Astrocyte (in vitro differentiated cells and primary cell): ENCODE data around the gene LIPC. TPM values are rescaled to one million over a fixed set of nuclear protein-coding genes. Genes with fewer than 3 reads are reported as not detected.

Experiments
- DNase-seq: peaks from one replicate; pipeline ENCODE4 v3.0.0-alpha.2; 2010; ENCODE audit warnings: low read depth
- FAIRE-seq: peaks from 2 replicates; lab custom pipeline; 2011; peaks lifted over from hg19 to GRCh38; lab: Jason Lieb, UNC
- H2AFZ ChIP-seq: 2 replicates; pipeline ENCODE4 v1.6.0; 2012; ENCODE audit warnings: low read depth, low read length, inconsistent platforms
- H3K27ac ChIP-seq: 2 replicates; pipeline ENCODE4 v1.5.1; 2011; ENCODE audit warnings: low read depth, low read length, inconsistent platforms
- H3K27me3 ChIP-seq: 2 replicates; pipeline ENCODE4 v1.6.0; 2011; ENCODE audit warnings: low read length, inconsistent platforms; ENCODE audit not compliant: insufficient read depth
- H3K36me3 ChIP-seq: 2 replicates; pipeline ENCODE4 v1.5.1; 2011; ENCODE audit warnings: low read length, inconsistent platforms; ENCODE audit not compliant: insufficient read depth
- H3K4me1 ChIP-seq: 2 replicates; pipeline ENCODE4 v1.5.1; 2011; ENCODE audit warnings: low read length, inconsistent platforms; ENCODE audit not compliant: insufficient read depth
- H3K4me2 ChIP-seq: 2 replicates; pipeline ENCODE4 v1.6.0; 2012; ENCODE audit warnings: low read length, inconsistent platforms
- H3K4me3 ChIP-seq: 2 replicates; pipeline ENCODE4 v1.5.1; 2011; ENCODE audit warnings: low read depth, mild to moderate bottlenecking, low read length, inconsistent platforms; ENCODE audit not compliant: insufficient read depth
- H3K79me2 ChIP-seq: 2 replicates; pipeline ENCODE4 v1.6.0; 2012; ENCODE audit warnings: mild to moderate bottlenecking, low read length, inconsistent platforms; ENCODE audit not compliant: insufficient read depth
- H3K9ac ChIP-seq: 2 replicates; pipeline ENCODE4 v1.6.0; 2012; ENCODE audit warnings: mild to moderate bottlenecking, low read length, inconsistent platforms
- H3K9me3 ChIP-seq: 2 replicates; pipeline ENCODE4 v1.5.1; 2012; ENCODE audit warnings: low read depth, mild to moderate bottlenecking, low read length, inconsistent platforms; ENCODE audit not compliant: insufficient read depth
- H4K20me1 ChIP-seq: 2 replicates; pipeline ENCODE4 v1.6.0; 2012; ENCODE audit warnings: low read length, inconsistent platforms; ENCODE audit not compliant: insufficient read depth
- H3K27ac Mint-ChIP-seq: one replicate; pipeline ENCODE4 v1.8.0; 2021; ENCODE audit warnings: mild to moderate bottlenecking, mixed read lengths; ENCODE audit not compliant: unreplicated experiment
- H3K27me3 Mint-ChIP-seq: one replicate; pipeline ENCODE4 v1.8.0; 2021; ENCODE audit warnings: low read depth, mixed read lengths; ENCODE audit not compliant: unreplicated experiment
- H3K36me3 Mint-ChIP-seq: one replicate; pipeline ENCODE4 v1.8.0; 2021; ENCODE audit warnings: low read depth, mixed read lengths; ENCODE audit not compliant: unreplicated experiment
- H3K4me1 Mint-ChIP-seq: one replicate; pipeline ENCODE4 v1.8.0; 2021; ENCODE audit warnings: low read depth, mixed read lengths; ENCODE audit not compliant: unreplicated experiment
- H3K4me3 Mint-ChIP-seq: one replicate; pipeline ENCODE4 v1.8.0; 2021; ENCODE audit warnings: mild to moderate bottlenecking, moderate library complexity, mixed read lengths; ENCODE audit not compliant: unreplicated experiment
- H3K9me3 Mint-ChIP-seq: one replicate; pipeline ENCODE4 v1.8.0; 2021; ENCODE audit warnings: mild to moderate bottlenecking, mixed read lengths; ENCODE audit not compliant: unreplicated experiment
- EZH2 ChIP-seq: IDR thresholded peaks from 2 replicates; pipeline ENCODE4 v1.6.1; 2012; ENCODE audit warnings: mild to moderate bottlenecking, low read length, inconsistent platforms; ENCODE audit not compliant: insufficient read depth
- total RNA-seq: library from RNA; stranded (reverse); gene quantifications from 2 replicates; pipeline ENCODE4 v1.2.1, GENCODE V29; 2021
- TF ChIP-seq, protein P1 (sequence below): IDR thresholded peaks from 2 replicates; pipeline ENCODE4 v1.5.1; 2011; ENCODE audit warnings: low read depth, mild to moderate bottlenecking, inconsistent platforms, low read length, moderate library complexity; ENCODE audit not compliant: insufficient read depth

Gene LIPC
- total RNA-seq, 1 donor from 2014 or later, result not detected

- no peak overlapping the region for H3K4me2 ChIP-seq
Observed at GRCh38 chr15:58393241-58393662, 38.5 kb upstream of the LIPC start.

DNA sequence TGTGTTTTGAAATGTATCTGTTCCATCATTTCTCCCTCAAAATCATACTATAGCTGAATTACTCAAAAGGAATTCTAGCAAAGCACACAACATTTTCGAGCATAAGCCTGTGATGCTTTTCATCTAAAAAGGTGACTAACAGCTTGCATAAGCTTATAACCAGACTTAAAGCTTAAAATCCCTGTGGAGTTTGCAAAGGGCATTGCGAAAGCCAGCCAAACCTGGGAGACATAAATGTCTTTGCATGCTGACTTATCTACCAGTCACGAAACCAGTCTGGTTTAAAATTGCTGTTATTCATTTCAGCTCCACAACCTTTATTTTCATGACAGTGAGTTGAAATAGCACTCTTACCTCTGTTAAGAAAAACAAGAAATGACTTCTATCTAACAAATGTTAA is 35.6 kb upstream of the LIPC start:
- Histone ChIP-seq H3K27ac (no peak overlapping the region), H3K4me3 (no peak overlapping the region), H4K20me1 (no peaks in the 10 kb centered on the region), H3K27me3 (peaks cover 3% of the 10 kb centered on the region), H3K9ac (no peak overlapping the region), H2AFZ (no peak overlapping the region), H3K4me2 (no peak overlapping the region), H3K9me3 (no peaks in the 10 kb centered on the region), H3K4me1 (no peaks in the 10 kb centered on the region), H3K79me2 (no peaks in the 10 kb centered on the region), H3K36me3 (no peaks in the 10 kb centered on the region)
- Mint-ChIP-seq H3K36me3 (no peaks in the 10 kb centered on the region), H3K4me3 (peak overlapping the region; percentile 41), H3K27ac (peak overlapping the region; percentile 38), H3K27me3 (peaks cover 11% of the 10 kb centered on the region), H3K4me1 (peaks cover 44% of the 10 kb centered on the region), H3K9me3 (no peaks in the 10 kb centered on the region)
- TF ChIP-seq, protein P1, sequence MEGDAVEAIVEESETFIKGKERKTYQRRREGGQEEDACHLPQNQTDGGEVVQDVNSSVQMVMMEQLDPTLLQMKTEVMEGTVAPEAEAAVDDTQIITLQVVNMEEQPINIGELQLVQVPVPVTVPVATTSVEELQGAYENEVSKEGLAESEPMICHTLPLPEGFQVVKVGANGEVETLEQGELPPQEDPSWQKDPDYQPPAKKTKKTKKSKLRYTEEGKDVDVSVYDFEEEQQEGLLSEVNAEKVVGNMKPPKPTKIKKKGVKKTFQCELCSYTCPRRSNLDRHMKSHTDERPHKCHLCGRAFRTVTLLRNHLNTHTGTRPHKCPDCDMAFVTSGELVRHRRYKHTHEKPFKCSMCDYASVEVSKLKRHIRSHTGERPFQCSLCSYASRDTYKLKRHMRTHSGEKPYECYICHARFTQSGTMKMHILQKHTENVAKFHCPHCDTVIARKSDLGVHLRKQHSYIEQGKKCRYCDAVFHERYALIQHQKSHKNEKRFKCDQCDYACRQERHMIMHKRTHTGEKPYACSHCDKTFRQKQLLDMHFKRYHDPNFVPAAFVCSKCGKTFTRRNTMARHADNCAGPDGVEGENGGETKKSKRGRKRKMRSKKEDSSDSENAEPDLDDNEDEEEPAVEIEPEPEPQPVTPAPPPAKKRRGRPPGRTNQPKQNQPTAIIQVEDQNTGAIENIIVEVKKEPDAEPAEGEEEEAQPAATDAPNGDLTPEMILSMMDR, result no peak
- no peak for TF ChIP-seq EZH2
- peak; percentile 84 for DNase-seq
- FAIRE-seq, result no peak

More at GRCh38 chr15:58393241-58393662, 38.5 kb upstream of the LIPC start:
- Histone ChIP-seq H4K20me1 (no peaks in the 10 kb centered on the region), H3K27me3 (no peaks in the 10 kb centered on the region), H3K4me1 (peaks cover 3% of the 10 kb centered on the region), H3K27ac (no peak overlapping the region), H3K4me3 (no peak overlapping the region), H3K9me3 (no peaks in the 10 kb centered on the region), H2AFZ (no peak overlapping the region), H3K36me3 (no peaks in the 10 kb centered on the region), H3K9ac (no peak overlapping the region), H3K79me2 (no peaks in the 10 kb centered on the region)
- FAIRE-seq (no peak), DNase-seq (peak; percentile 40)
- Mint-ChIP-seq H3K36me3 (no peaks in the 10 kb centered on the region), H3K4me3 (no peak overlapping the region), H3K27me3 (peaks cover 8% of the 10 kb centered on the region), H3K27ac (peak overlapping the region; percentile 100), H3K9me3 (peaks cover 2% of the 10 kb centered on the region), H3K4me1 (peaks cover 59% of the 10 kb centered on the region)
- no peak for TF ChIP-seq EZH2
- TF ChIP-seq, protein P1, result no peak

DNA sequence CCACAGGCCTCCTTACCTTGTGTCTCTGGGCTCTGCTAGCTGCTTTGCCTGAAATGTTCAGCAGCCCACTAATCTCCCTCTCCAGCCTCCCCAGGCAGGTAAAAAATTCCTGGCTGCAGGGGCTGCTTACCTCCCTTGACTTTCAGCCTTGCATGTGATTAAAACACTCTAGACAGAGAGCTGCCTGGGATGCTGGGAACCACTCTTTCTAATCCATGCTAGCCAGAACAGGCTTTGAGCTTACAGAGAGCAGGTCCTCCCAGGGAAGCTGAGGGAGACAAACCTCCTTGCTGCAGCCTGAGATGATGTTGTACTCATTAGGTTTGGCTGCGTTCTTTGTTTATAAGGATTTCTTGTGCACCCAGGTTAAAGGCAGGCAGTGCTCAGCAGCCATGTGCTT is 33.7 kb upstream of the LIPC start:
- Mint-ChIP-seq H3K27ac (no peak overlapping the region), H3K9me3 (no peaks in the 10 kb centered on the region), H3K27me3 (peaks cover 17% of the 10 kb centered on the region), H3K36me3 (no peaks in the 10 kb centered on the region), H3K4me3 (no peak overlapping the region), H3K4me1 (peaks cover 25% of the 10 kb centered on the region)
- Histone ChIP-seq H3K27ac (no peak overlapping the region), H3K4me2 (no peak overlapping the region), H3K4me1 (no peaks in the 10 kb centered on the region), H2AFZ (no peak overlapping the region), H3K9ac (no peak overlapping the region), H4K20me1 (no peaks in the 10 kb centered on the region), H3K36me3 (no peaks in the 10 kb centered on the region), H3K27me3 (peaks cover 3% of the 10 kb centered on the region), H3K79me2 (no peaks in the 10 kb centered on the region), H3K9me3 (no peaks in the 10 kb centered on the region), H3K4me3 (no peak overlapping the region)
- TF ChIP-seq EZH2, result no peak
- TF ChIP-seq, protein P1, result no peak
- no peak for FAIRE-seq
- no peak for DNase-seq
